Stimulated activated CD8-positive, alpha-beta memory T cell treated with anti-CD3 and anti-CD28 coated beads, Interleukin-2, amount 100 ng/mL, for 1 hour (primary cell): ENCODE measurements around the gene AHRR.

Experiments used
- DNase-seq, 2 donors: peaks; one replicate each; pipeline ENCODE4 v3.0.0-alpha.2; 2020; ENCODE audit warnings: low read depth in 2 of 2

Gene AHRR

GRCh38 chr5:429453-430188, 108.1 kb downstream of the AHRR start:
- DNase-seq = no peak

- DNase-seq = no peak
Measured at GRCh38 chr5:430214-430925, 108.9 kb downstream of the AHRR start.

GRCh38 chr5:431001-431710, 109.6 kb downstream of the AHRR start:
- DNase-seq = no peak

GRCh38 chr5:431711-432050, 110.2 kb downstream of the AHRR start:
- no peak for DNase-seq

- no peak for DNase-seq
Measured at GRCh38 chr5:432201-432927, 110.8 kb downstream of the AHRR start.

GRCh38 chr5:432928-433791, 111.6 kb downstream of the AHRR start:
- no peak for DNase-seq

GRCh38 chr5:433836-434235, 112.3 kb downstream of the AHRR start:
- DNase-seq = no peak

GRCh38 chr5:434443-435146, 113.1 kb downstream of the AHRR start:
- no peak for DNase-seq

GRCh38 chr5:435156-435790, 113.8 kb downstream of the AHRR start:
- DNase-seq = no peak

- DNase-seq = no peak
Measured at GRCh38 chr5:435961-436640, 114.6 kb downstream of the AHRR start.

- DNase-seq = no peak
Measured at GRCh38 chr5:436641-436975, 115.1 kb downstream of the AHRR start.

GRCh38 chr5:437281-437771, 115.8 kb downstream of the AHRR start:
- no peak for DNase-seq

GRCh38 chr5:438481-438981, 117.0 kb downstream of the AHRR start:
- no peak for DNase-seq

GRCh38 chr5:439181-439580, 117.7 kb downstream of the AHRR start:
- DNase-seq = no peak

- no peak for DNase-seq
Measured at GRCh38 chr5:439636-440035, 118.1 kb downstream of the AHRR start.

GRCh38 chr5:440401-441201, 119.1 kb downstream of the AHRR start:
- DNase-seq = no peak

GRCh38 chr5:441996-442334, 120.5 kb downstream of the AHRR start:
- no peak for DNase-seq
